Right lung (tissue), 5 donors: Measurements from ENCODE around the gene CAMK2B. TPM values are rescaled to one million over a fixed set of nuclear protein-coding genes. Genes with fewer than 3 reads are reported as not detected.
"Not testable (repeated sequence)": the region's sequence is repeated elsewhere in the genome, so short reads cannot be mapped to it uniquely, and the experiment has no call there.

Experiments used
- DNase-seq, 2 donors: peaks; one replicate each; pipeline ENCODE4 v3.0.0-alpha.2; 2013
- polyA plus RNA-seq, 5 donors: library from polyadenylated mRNA; unstranded; fragments of 120-200 nt; gene quantifications; one replicate each; pipeline versions ENCODE4 v1.2.1 to v1.2.3, GENCODE V29; 2013; ENCODE audit warnings: inconsistent platforms in 1 of 5, low replicate concordance in 1 of 5; ENCODE audit not compliant: insufficient read length in 5 of 5, insufficient read depth in 1 of 5

CAMK2B gene
- polyA plus RNA-seq, 5 donors, result 0.73 to 0.96 (median 0.85) TPM

DNA sequence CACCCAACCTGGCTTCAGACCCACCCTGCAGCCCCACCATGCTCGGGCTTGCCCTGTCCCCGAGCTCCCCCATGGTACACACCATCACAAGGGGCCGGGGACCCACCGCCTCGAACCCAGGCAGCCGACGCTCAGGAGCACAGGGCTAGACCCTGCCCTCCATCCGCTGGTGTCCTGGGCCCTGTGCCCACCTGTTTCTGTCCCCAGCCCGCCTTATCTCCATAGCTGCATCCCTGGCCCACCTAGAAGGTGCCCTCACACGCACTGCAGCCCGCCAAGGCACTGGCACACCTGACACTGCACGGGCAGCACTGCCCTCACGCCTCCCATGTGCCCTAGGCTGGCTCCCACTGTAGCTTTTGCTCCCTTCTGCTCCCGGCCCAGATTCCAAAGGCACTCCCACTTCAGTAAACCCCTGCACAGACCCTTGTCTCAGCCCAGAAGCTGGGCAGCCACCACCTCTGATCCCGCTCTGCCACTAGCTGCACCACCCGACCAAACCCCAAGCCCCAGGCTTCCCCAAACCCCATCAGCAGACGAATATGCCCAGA, 107.5 kb downstream of the CAMK2B start:
- no peak for DNase-seq

DNA sequence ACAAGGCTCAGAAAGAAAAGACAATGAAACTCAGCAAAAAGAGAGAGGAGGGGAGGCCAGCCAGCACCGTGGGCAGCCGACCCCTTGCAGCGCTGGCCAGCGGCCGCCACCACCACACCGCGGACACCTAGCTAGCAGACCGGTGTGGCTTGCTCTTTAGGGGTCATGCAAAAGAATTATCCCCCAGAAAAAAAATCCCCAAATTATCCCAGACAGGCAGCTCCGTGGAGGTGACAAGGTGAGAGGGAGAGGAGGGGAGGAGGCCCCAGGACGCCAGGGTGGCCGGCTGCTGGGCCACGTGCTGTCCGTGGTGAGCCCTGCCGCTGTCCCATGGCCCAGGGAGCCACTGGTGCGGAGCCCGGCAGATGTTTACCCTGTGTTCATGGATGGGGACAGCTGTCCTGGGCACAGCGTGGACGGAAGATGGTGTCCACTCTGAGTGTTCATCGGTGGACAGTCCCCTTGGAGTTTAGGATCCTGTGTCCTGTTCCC, 108.1 kb downstream of the CAMK2B start:
- no peak for DNase-seq

DNA sequence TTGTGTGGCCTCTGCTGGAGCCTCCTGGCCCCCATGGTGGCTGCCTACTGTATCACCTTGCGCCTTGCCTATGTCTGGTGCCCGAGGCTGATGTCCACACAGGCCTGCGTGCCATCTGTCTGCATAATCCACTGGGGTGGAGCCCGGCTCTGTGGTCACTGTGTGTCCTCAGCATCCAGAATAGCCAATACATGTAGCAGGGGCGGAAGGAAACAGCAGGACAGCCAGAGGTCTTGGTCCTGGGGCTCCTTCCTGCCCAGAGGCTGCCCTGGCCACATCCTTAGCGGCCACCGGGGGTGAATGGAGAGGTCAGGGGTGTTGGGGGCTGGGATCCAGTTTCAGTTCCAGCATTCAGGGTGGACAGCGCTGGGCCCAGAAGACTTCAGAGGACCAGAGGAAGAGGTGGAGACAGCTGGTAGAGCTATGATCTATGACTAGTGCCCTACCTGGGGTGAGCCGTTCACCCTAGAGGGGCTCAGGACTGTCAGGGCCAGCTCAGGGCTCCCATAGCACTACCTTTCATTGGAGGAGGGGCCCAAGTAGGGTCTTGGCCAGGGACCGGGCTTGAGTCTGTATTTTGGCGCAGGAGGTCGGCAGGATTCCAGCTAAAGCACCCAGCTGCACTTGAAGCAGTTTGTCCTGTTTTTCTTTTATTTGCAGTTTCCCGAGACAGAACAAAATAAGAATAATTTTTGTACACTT, 108.7 kb downstream of the CAMK2B start:
- DNase-seq, result no peak

DNA sequence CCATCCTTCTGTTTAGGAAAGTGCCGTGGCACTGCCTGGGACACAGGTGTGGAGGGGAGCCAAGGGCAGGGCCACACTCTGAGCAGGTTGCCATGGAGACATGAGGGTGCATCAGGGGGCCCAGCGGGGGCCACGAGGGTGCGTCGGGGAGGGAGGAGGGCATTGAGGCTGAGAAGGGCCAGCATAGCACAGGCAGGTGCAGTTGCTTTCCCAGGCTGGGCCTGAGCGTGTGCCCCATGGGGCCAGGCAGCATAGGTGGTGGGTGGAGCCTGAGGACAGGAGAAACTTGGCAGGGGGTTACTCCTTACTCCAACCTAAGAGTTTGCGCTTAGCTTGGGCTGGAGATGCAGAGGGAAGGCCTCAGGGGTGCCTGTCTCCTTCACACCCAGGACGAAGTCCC, 109.4 kb downstream of the CAMK2B start:
- no peak for DNase-seq

DNA sequence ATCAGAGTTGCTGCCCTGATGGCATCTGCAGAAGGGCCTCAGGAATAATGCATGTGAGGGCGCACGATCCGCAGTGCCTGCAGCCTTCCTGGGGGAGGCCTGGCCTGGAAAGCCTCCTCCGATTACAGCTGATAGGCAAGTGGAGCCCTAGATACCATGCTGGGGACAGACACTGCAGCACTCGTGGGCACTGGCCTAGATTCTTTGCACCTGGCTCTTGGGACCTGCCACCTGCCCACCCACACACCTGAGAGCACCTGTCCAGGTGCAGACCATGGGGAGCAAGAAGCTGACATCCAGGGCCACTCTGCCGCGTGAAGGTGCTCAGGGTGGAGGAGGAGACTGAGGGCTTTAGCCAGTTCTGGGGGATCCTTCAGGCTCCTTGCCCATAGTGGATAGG, 109.9 kb downstream of the CAMK2B start:
- DNase-seq, result no peak

DNA sequence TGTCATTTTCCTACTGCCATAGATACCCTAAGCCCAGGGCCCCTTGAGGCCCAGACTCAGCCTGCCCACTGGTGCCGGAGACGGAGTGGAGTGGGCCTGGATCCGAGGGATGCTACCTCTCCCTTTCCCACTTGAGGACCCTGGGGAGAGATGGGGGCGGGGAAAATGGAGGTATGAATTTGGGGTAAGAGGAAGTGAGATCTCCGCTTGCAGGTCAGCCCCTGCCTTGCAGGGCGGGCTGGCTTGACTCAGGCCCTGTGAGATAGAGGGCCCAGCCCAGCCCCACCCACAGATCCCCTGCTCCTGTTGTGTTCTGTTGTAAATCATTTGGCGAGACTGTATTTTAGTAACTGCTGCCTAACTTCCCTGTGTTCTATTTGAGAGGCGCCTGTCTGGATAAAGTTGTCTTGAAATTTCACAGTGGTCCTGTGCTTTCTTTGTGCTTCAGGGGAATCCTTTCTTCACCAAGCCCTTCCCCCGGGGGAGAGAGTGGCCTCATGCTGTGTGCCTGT, 111.5 kb downstream of the CAMK2B start:
- no peak for DNase-seq

DNA sequence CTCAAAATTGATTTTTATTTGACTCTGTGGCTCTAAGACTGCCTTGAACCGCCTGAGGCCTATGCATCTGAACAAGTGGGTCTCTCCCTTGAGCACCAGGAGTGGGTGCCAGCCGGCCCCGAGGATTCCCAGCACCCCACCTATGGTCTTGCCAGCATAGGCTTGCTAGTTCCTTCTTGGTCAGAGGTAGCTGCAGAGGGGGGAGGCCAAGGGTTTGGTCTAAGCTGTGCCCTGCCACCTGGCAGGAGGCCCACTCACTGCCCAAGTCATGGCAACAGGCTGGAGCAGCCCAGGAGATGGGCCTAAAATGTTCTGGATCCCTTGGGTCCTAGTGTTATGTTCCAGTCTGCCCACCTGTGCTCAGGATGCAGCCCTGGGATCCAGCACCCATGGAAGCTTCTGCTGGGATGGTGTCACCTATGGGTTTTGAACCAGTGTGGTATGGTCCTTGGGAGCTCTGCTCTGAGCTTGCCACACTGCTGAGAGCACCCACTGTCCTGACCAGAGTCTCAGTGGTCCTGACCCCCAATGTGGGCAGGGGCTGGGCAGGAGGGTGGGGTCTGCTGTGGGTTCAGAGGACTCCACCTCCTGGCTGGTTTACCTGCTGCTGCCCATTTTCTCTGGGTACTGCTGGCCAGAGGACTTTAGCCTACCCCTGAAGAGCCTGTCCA, 112.1 kb downstream of the CAMK2B start:
- DNase-seq, result no peak

DNA sequence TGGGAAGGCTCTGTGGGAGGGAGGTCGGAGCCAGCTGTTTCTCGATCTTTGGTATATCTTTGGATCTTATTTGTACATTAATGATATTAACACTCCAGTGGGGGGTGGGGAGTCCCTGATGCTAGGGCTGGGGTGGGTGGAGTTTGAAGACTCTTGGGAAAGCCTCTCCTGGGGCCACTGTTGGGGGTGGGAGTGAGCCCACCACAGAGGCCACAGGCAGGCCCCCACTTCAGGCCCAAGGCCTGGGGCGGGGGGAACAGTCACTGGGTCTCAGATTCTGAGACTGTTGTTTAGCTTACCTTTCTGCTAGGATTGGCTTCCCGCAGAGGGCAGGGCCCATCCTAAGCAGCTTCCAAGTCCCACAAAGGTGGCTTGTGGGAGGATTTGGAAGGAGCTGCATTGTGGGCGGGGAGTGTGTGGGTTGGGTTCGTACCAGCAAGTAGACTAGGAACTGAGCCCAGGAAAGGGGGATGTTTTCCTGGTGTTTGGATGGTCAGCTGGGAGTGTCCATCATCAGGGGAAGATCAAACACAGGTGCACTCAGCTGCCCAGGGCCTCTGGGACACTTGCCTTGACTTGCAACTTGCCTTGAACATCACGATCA, 112.7 kb downstream of the CAMK2B start:
- DNase-seq, result no peak

DNA sequence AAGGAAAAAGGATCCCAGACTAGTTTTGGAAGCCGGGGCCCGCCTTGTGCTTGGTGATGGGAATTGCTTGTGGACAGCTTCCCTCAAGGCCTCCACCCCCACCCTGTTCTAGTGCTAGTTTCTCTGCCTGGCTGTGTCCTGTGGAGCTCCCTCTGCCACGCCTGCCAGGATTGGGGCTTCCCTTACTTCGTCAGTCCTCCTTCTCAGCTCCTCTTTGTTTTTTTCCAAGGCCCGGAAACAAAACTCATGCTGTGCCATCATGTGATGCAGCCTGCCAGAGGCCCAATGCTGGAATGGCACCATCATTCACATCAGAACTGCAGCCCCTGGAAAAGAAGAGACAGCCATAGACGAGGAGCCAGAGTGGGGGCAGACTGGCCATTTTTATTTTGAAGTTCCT, 113.4 kb downstream of the CAMK2B start:
- DNase-seq, result no peak

DNA sequence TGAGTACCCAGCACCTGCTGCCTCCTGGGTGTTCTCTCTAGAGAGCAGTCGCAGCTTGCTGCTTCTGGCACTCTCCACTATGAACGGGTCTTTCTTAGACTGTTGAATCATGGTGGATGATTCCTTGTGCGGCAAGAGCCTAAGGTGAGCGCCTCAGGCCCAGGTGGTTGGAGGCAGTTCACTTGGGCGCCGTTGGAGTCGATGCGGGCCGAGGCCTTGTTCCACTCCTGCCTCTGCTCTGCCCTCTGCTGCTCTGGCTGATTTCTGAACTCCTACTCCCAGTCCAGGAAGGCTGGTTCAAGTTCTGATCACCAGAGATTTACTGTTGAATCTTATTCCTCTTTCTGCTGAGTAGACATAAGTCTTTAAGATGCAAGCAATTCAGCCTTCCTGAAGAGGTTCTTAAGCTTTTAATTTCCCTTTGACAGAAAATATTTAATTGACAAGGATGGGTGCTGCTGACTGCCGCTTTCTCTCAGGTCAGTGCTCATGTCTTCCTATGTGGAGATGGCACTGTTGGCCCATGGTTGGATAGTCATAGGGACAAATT, 114.2 kb downstream of the CAMK2B start:
- no peak for DNase-seq

DNA sequence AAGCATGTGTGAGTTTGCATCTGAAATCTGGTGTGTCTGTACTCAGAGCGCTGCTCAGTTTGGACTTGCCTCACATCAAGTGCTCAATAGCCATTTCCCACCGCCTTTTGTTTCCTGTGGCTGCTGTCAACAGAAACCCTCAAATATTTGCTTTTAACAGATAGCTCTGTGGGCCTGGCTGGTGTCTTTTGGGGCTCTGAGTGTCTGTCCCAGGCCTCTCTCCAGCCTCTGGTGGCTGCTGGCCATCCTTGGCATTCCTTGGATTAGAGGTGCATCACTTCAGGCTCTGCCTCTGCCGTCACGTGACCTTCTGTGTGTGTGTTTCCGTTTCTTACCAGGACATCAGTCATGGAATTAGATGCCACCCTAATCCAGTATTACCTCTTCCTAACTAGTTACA, 115.3 kb downstream of the CAMK2B start:
- DNase-seq, result no peak

DNA sequence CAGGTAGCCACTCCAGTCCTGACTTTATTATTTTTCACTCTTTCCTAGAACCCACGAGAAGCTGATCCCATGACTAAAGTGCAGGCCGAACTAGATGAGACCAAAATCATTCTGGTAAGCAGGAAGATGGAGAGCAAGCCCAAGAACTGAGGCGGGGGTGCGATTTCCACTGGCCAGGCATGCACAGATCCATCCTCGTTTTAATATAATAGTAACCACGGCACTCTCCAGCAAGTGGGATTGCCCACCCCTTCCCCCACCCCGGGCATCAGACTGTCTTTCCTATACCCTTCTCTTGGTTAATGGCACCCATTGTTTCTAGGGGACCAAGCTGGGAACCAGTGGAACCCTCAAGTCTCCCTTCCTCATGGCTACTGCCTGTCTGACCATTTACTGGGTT, 117.3 kb downstream of the CAMK2B start:
- no peak for DNase-seq

DNA sequence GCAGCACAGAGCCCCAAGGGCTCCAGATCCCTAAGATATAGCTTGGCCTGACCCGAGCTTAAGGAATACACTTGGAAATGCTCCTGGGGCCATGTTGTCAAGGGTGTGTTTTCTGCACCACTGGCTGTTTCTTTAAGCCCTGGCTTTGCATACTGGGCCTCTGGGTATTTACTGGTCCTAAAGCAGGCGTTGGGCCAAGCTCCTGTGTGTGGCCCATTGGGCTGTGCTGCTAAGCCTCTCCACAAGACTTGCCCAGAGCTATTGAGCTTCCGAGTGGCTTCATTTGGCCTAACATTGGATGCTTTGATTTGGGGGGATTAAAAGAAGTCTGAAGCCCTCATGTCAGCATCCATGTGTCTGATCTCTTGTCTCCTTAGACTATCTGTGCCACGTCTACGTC, 119.4 kb downstream of the CAMK2B start:
- DNase-seq, result no peak

DNA sequence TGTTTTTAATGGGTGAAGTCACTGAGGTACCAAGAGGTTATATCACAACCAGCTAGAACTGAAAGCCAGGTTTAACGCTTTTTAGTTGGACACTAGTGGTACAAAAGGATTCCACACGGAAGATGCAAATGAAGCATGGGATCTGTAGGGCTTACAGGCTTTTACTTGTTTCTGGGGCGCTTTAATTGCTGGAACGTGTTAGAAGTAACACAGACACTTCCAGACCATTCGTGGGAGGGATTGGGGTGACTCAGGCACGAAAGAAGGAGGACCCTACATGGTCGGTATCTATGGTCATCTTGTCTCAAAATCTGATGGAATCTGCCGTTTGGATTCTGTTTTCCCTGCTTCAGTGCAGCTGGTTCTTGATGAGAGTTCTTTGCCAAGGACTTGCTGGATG, 123.6 kb downstream of the CAMK2B start:
- DNase-seq, result no peak

DNA sequence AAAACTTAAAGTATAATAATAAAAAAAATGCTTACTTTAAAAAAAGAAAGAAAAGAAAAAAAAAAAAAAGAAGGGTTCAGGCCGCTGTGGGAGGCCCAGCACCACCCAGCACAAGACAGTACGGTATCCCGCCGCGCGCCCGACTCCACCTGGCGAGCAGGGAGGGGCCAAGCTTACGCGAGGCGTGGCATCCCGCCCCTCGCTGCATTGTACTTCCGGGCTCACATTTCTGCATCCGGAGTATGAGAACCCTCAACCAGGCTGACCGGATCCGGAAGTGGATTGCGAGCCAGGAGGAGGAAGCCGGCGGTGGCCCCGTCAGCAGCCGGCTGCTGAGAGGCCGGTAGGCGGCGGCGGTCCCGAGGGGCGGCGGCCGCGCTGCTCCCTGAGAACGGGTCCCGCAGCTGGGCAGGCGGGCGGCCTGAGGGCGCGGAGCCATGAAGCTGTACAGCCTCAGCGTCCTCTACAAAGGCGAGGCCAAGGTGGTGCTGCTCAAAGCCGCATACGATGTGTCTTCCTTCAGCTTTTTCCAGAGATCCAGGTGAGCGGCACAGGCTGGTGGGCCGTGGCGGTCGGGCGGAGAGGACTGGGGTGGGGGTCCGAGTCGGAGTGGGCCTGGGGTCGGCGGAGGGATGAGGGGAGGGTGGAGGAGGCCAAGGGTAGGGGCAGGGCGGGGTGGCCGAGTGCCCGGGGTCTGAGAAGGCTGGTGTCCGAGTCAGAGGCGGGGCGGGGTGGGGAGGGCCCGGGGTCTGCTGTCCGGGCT, 124.5 kb downstream of the CAMK2B start, which contains the start of gene YKT6:
Gene YKT6 (plus strand): TSS at position 280 of the 763 bp plus-strand sequence. CDS start 158 bp downstream, at position 438.
- peak; percentile 90 for DNase-seq

DNA sequence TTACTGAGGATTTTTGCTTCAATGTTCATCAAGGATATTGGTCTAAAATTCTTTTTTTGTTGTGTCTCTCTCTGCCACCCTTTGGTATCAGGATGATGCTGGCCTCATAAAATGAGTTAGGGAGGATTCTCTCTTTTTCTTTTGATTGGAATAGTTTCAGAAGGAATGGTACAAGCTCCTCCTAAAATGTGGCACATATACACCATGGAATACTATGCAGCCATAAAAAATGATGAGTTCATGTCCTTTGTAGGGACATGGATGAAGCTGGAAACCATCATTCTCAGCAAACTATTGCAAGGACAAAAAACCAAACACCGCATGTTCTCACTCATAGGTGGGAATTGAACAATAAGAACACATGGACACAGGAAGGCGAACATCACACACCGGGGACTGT, 125.2 kb downstream of the CAMK2B start:
- DNase-seq, result not testable (repeated sequence)

DNA sequence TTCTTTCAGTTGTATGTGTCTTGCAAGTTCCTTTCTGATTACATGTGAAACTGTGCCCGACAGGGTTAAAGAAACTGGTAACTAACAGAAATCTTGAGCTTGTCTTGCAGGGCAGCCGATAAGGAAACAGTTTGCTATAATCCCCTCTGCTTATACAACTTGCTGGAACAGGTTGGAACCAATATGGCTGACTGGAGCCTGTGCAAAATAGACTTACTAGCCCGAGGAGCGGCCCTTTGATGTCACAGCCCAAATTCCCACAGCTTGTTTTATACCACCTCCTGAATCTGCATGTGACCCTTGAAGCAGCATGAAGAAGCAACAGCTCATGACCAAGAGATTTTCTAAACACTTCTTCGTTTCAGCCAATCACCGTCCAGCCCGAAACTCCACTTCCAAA, 127.9 kb downstream of the CAMK2B start:
- DNase-seq, result no peak

DNA sequence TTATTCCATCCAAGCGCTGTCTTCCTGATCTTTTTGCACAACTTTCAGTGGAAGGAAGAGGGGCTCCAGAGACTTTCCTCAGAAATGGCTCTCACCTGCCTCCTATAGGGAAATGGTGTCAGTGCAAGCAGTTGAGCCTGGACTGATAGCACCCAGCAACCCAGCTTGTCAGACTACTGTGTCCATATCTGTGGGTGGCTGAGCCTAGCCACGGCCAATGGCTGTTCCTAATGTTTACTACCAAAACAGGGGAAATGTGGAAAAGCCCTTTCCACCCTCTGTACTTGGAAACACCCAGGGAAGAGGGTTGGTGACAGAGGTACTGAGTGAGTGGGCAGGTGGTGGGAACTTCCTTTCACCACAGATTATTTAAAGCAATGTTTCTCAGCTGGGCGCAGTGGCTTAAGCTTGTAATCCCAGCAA, 128.9 kb downstream of the CAMK2B start:
- peak in 1 of 2 donors; percentile 34 for DNase-seq

DNA sequence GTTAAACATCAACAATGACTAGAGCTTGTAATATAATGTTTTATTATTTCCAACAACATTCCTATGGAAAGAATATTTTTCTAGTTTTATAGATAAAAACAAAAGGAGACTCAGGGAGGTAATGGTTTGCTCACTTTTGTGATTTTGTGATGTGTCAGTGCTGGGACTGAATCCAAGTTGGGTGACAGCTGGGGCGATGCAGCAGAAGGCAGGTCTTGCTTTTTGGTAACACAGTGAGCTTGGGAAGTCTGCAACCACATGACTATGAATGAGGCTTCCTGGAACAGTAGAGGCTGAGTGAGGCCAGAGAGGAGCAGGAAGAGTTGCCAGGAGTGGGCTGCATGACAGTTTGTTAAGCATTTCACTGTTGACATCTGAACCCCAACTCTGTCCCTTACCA, 129.5 kb downstream of the CAMK2B start:
- no peak for DNase-seq

DNA sequence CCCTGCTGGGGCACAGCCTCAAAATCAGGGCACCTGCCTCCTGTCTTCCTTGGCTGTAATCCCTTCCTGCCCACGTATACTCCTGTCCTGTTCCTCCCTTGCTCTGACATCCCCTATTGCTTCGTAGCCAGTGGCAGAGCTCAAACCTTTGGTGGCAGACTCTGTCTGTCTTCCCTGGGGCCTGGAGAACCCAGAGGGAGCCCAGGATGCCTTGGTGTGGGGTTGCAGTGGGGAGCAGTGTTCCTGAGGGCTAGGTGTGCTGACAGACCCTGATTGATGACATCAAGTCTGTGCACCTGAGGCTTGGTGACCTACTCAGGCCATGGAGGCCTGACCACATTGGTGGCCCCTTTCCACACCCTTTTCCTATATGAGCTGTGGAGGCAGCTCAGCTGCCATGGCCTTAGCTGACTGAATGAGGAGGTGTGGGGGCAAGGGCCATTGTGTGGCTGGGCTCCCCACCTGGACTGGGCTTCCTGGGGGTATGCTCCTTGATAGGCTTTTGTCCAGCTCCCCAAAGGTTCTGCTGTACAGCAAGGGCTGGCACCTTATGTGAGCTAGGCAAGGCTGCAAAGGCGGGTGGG, 130.7 kb downstream of the CAMK2B start:
- DNase-seq, result no peak

DNA sequence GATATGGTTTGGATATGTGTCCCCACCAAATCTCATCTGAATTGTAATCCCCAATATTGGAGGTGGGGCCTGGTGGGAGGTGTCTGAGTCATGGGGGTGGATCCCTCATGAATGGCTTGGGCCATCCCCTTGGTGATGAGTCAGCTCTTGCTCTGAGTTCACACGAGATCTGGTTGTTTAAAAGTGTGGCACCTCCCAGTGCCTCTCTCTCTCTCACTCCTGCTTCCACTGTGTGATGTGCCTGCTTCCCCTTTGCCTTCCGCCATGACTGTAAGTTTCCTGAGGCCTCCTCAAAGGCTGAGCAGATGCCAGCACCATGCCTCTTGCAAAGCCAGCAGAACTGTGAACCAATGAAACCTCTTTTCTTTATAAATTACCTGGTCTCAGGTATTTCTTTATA, 131.3 kb downstream of the CAMK2B start:
- no peak for DNase-seq
